ENCODE measurements around the gene DLG5. TPM values are rescaled to one million over a fixed set of nuclear protein-coding genes. Genes with fewer than 3 reads are reported as not detected.

Gene DLG5
- total and polyA plus RNA-seq, 4 donors, result 1.2 to 7.1 (median 4.6) TPM

GRCh38 chr10:77922055-77922454, 4.5 kb downstream of the DLG5 start:
- DNase-seq (ENCODE audit: low spot score), result no peak
- 97% methylated on average over 5 of the region's 5 CpGs for WGBS
- Histone ChIP-seq H3K27me3 (ENCODE audit: control insufficient read depth in 4 of 4, insufficient read depth in 4 of 4, low read length in 3 of 4) (no peaks in the 10 kb centered on the region), H3K9me3 (ENCODE audit: control insufficient read depth in 4 of 4, low read length in 3 of 4) (no peaks in the 10 kb centered on the region), H3K27ac (ENCODE audit: low read depth in 1 of 2, low read length in 2 of 2) (no peak overlapping the region), H3K4me3 (ENCODE audit: low read depth in 1 of 3, low read length in 3 of 3) (no peak overlapping the region), H3K36me3 (ENCODE audit: control insufficient read depth in 4 of 4, insufficient read depth in 3 of 4, low read depth in 1 of 4, low read length in 3 of 4) (no peaks in the 10 kb centered on the region), H3K4me1 (ENCODE audit: control insufficient read depth in 4 of 4, insufficient read depth in 4 of 4, low read length in 3 of 4) (peaks cover 15 to 46% (median 26%) of the 10 kb centered on the region in 4 donors), H3K9ac (ENCODE audit: low read depth in 1 of 2, low read length in 2 of 2) (no peak overlapping the region)
- TF ChIP-seq EGR1 (IDR thresholded peaks at IDR 0.05; ENCODE audit: low read depth in 2 of 2), result no peak
- no peak for TF ChIP-seq FOXA2 (IDR thresholded peaks at IDR 0.05)
- TF ChIP-seq NR2F2 (IDR thresholded peaks at IDR 0.05), result no peak
- TF ChIP-seq GABPA (IDR thresholded peaks at IDR 0.05 in 1 of 2, conservative IDR thresholded peaks at IDR 0.05 in 1 of 2), result no peak
- TF ChIP-seq ZBTB33 (IDR thresholded peaks at IDR 0.05), result no peak
- no peak for TF ChIP-seq FOXA1 (IDR thresholded peaks at IDR 0.05)
- TF ChIP-seq JUND (IDR thresholded peaks at IDR 0.05), result no peak
- TF ChIP-seq REST (IDR thresholded peaks at IDR 0.05), result no peak
- no peak for TF ChIP-seq CTCF (IDR thresholded peaks at IDR 0.05; ENCODE audit: low read depth, low read length, missing input control)
- TF ChIP-seq HNF4A (conservative IDR thresholded peaks at IDR 0.05), result no peak
- no peak for TF ChIP-seq TAF1 (conservative IDR thresholded peaks at IDR 0.05)
- TF ChIP-seq SP1 (IDR thresholded peaks at IDR 0.05), result no peak
- TF ChIP-seq RXRA (IDR thresholded peaks at IDR 0.05), result no peak
- no peak for TF ChIP-seq ATF3 (IDR thresholded peaks at IDR 0.05)
- TF ChIP-seq MAX (IDR thresholded peaks at IDR 0.05), result no peak
- TF ChIP-seq RAD21 (IDR thresholded peaks at IDR 0.05), result no peak
- no peak for TF ChIP-seq YY1 (IDR thresholded peaks at IDR 0.05)

- TF ChIP-seq EGR1 (IDR thresholded peaks at IDR 0.05; ENCODE audit: low read depth in 2 of 2), result no peak
- no peak for TF ChIP-seq FOXA2 (IDR thresholded peaks at IDR 0.05)
- no peak for TF ChIP-seq TAF1 (conservative IDR thresholded peaks at IDR 0.05)
- TF ChIP-seq REST (IDR thresholded peaks at IDR 0.05), result no peak
- TF ChIP-seq NR2F2 (IDR thresholded peaks at IDR 0.05), result no peak
- Histone ChIP-seq H3K4me3 (ENCODE audit: low read depth in 1 of 3, low read length in 3 of 3) (no peak overlapping the region), H3K27me3 (ENCODE audit: control insufficient read depth in 4 of 4, insufficient read depth in 4 of 4, low read length in 3 of 4) (no peaks in the 10 kb centered on the region), H3K4me1 (ENCODE audit: control insufficient read depth in 4 of 4, insufficient read depth in 4 of 4, low read length in 3 of 4) (peaks cover 13 to 46% (median 25%) of the 10 kb centered on the region in 4 donors), H3K27ac (ENCODE audit: low read depth in 1 of 2, low read length in 2 of 2) (no peak overlapping the region), H3K36me3 (ENCODE audit: control insufficient read depth in 4 of 4, insufficient read depth in 3 of 4, low read depth in 1 of 4, low read length in 3 of 4) (no peaks in the 10 kb centered on the region), H3K9ac (ENCODE audit: low read depth in 1 of 2, low read length in 2 of 2) (no peak overlapping the region), H3K9me3 (ENCODE audit: control insufficient read depth in 4 of 4, low read length in 3 of 4) (no peaks in the 10 kb centered on the region)
- no peak for DNase-seq (ENCODE audit: low spot score)
- 97% methylated on average over 7 of the region's 7 CpGs for WGBS
These were observed 5.2 kb downstream of the DLG5 start for GRCh38 chr10:77921395-77921794.
